OCI-M2 (cell line): ENCODE measurements around the gene FNIP2.
"Not testable (repeated sequence)": the region's sequence is repeated elsewhere in the genome, so short reads cannot be mapped to it uniquely, and the experiment has no call there.

Experiments used
- DNase-seq: peaks from one replicate; lab custom pipeline; 2025; ENCODE audit not compliant: unreplicated experiment; lab: John Stamatoyannopoulos, UW

Gene FNIP2

GRCh38 chr4:158789853-158790252 lies 21.0 kb downstream of the FNIP2 start:
- DNase-seq, result no peak

DNA sequence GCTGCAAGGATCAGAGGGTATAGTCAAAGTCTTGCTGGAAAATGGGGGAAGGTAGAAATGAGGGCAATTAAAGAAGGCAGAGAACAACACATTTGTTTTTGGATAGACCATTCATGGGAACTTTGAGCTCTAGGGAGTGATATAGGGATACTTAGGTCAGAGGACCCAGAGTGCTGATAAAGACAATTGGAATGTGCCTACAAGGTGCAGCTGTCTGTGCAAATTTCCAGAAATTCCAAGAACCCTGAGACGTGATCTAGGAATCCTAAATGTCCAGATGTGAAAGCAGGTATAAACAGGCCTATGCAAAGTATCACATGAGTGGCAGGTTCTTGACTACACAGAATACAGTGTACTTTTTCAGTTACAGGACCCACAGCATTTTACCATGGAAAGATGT lies 24.2 kb downstream of the FNIP2 start:
- DNase-seq, result no peak

- DNase-seq, result not testable (repeated sequence)
Observed at GRCh38 chr4:158793430-158793829, 24.6 kb downstream of the FNIP2 start.

DNA sequence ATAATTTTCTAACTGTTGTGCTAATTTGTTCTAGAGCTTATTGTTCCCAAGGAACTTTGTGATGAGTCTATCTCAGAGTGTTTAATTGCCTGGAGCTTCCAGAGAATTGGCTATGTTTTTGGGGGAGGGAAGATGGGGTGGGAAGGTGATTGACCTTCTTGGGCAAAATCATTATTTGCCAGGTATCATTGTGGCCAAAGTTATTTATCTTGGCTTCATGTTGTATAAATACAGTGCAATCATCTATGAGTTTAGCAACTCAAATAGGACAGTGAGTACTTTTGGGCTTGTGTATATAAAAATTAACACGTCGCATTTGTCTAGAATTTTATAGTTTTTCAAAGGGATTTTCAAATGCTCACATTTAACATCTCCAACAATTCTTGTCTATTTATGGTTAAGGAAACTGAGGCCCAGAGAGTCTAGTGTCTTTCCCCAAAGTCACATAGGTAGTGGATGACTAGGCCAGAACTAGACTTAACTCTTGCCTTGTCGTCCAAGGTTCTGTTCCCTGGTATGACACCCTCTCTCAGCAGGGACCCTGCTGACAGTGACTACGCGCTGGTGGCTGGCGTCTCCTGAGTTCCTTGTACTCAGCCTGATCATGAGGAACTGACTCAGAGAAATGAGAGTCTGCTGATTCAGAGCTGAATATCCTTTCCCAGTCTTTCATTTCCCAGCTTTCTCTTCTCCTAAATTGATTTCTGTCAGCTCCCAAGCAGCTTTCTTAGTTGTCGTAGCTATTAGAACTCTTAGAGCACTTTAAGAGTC lies 27.7 kb downstream of the FNIP2 start:
- no peak for DNase-seq

DNA sequence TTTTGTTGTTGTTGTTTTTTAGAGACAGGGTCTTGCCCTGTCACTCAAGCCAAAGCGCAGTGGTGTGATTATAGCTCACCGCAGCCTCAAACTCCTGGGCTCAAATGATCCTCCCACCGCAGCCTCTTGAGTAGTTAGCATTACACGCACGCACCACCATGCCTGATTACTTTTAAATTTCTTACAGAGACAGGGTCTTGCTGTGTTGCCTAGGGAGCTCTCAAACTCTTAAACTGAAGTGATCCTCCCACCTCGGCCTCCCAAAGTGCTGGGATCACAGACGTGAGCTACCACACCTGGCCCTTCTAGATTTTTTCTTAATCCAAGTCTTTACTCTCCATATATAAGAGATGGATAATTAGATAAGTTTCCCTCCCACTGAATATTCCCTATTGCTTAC lies 29.2 kb downstream of the FNIP2 start:
- DNase-seq, result no peak

GRCh38 chr4:158799013-158799770 lies 30.4 kb downstream of the FNIP2 start:
- DNase-seq, result no peak

- no peak for DNase-seq
Observed at GRCh38 chr4:158799856-158800255, 31.0 kb downstream of the FNIP2 start.

DNA sequence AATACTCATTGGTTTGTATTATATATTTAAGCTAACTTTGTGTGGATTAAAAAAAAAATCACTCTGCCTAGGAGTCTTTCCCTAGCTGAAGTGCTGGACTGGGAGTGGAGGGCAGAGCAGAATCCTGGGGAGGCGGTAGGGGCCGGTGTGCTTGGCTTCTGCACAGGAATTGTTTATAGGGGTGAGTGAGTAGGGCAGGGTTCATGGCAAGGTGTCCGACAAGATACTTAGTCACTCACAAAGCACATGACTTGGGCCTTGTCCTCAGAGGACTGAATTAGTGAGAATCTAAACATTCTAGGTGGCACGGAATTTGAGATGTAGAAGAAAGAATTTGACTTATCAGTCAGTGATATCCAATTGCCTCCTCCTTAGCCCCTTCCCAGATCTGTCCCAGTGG lies 32.2 kb downstream of the FNIP2 start:
- DNase-seq, result no peak

- no peak for DNase-seq
Observed at GRCh38 chr4:158801677-158802076, 32.9 kb downstream of the FNIP2 start.

GRCh38 chr4:158802914-158803313 lies 34.1 kb downstream of the FNIP2 start:
- no peak for DNase-seq

- DNase-seq, result no peak
Observed at GRCh38 chr4:158805635-158806471, 37.0 kb downstream of the FNIP2 start.

- no peak for DNase-seq
Observed at GRCh38 chr4:158807691-158808090, 38.9 kb downstream of the FNIP2 start.

DNA sequence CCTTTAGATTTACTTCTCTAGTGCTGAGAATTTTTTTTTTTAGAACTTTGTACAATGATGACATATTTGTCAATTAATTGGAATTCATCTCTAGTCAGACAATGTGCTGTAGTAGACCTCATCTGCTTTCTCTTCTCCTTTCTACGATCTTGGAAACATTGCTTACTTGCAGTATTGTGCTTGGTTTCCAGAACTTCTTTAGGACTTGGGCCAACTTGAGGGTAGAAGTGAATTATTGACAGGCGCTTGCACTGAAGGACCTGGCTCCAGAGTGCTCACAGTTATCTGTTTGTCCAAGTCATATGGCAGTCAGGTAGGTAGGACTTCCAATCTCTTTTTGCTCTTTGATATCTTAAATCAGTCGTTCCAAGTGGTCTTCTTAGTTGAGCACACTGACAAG lies 39.6 kb downstream of the FNIP2 start:
- no peak for DNase-seq

DNA sequence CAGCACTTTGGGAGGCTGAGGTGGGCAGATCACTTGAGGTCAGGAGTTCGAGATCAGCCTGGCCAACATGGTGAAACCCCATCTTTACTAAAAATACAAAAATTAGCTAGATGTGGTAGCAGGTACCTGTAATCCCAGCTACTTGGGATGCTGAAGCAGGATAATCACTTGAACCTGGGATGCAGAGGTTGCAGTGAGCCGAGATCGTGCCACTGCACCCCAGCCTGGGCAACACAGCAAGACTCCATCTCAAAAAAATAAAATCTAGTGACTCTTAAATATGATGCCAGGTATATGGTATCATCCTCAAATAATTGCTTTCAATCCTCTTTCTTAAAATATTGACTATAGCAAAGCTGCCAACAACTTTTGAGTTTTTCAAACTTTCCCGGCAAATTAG lies 40.4 kb downstream of the FNIP2 start:
- DNase-seq, result not testable (repeated sequence)

DNA sequence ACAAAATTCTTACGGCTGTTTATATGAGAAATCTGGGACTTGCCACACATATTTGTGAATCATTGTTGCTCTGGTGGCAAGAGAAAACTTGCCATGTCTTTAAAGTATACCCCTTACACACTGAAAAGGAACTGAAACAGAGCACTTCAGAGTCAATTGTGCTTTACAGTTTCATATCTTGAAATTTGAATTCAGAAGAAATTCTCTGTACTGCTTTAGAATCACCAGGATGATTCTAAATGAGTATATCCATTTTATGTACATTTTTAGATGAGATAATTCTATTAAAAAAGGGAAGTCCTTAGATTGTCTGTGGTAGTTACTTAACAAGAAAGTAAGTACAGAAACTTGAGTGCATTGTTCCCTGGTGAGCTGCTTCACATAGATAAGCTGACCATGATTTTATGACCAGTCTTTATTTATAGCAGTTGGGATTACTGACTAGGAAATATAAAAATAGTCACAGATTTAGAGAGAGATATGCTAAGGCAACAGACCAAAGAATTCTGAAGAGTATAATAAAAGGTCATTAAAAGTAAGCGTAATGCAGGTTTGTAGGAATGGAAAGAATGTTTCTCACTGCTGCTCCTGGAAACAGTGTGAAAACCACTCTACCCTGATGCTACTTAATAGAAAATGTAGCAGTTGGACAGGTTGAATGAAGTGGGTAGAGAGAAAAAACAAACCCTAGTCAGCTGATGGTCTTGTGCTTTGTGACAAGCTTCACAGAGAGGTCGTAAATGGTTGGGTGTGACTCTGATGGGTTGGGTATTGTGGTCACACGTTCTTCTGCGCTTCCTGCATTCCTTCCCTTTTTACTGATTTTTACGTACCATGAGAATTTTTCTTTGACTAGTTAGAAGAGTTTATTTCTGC lies 41.0 kb downstream of the FNIP2 start:
- DNase-seq, result peak; percentile 7

DNA sequence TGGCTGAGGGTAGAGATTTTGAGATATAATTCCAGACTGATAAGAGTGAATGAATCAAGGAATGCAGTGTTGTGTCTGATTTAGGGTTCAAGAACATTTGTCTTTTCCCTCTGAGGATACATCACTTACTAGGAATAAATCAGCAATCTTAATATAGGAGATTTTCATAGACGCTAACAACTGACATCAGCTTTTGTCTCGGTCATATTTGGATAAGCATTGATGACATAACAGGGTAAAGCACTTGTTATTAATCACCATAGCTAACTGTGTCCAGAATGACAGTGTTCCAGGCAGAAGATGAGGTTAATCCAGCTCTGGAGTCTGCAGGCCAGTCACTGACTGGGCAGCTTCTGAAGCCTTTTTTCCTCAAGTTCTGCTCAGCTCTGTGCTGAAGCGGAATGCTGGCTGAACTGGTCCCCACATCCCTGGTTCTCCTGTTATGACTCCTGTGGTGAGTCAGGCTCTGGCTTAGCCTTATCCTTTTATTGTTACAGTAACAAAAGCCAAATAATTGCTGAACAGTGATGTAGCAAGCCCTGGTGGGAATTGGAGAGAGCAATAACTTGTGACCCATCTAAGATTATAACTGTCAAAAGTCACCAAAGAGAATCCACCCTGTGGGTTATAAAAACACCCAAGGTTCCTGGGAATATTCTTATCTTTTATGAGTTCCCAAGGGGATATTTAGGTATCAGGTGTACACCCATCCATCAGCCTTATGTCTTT lies 41.8 kb downstream of the FNIP2 start:
- no peak for DNase-seq

- no peak for DNase-seq
Observed at GRCh38 chr4:158811216-158811540, 42.4 kb downstream of the FNIP2 start.

DNA sequence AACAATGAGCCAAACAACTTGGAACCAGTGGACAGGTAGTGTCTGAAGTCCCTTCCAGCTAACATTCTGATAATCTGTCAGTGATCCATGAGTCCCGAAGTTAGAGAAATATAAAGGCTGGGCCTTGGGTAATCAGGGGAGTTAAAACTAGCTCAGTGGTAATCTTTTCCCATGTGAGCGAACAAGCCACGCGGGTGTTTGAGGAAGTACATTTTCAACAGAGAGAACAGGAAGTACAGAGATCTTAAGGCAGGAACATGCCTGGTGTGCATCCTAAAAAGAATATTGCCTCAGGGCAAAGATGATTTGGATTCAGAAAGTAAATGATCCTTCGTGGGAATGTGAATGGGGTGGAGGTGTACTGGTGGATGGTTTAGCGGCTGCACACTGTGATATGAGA lies 42.9 kb downstream of the FNIP2 start:
- DNase-seq, result no peak

DNA sequence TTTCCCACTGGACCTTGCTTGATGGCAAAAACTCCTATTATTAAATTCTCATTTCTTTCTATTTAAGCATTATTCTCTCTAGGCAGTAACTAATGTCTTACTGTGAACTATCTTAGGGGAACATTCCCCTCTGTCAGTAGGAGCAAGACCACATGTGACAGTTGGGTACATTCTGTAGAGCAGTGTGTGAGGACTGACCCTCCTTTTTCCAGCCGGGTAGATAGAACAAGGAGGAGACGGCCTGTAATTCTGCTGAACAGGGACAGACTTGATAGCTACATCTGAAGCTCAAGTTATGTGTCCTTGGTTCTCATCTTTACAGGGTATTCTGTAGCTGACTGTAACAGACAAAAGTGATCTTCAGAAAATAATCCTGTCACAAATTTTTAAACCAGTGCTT lies 43.3 kb downstream of the FNIP2 start:
- DNase-seq, result no peak

GRCh38 chr4:158812543-158812942 lies 43.7 kb downstream of the FNIP2 start:
- no peak for DNase-seq
